Thyroid gland (tissue), 4 donors: ENCODE measurements around the gene SCAF8.

Experiments
- POLR2A ChIP-seq, 2 donors: fragments of 450-650 bp; IDR thresholded peaks; one replicate each; pipeline ENCODE4 v1.6.1; 2017; ENCODE audit warnings: antibody characterized with exemption in 2 of 2, mild to moderate bottlenecking in 2 of 2, moderate library complexity in 1 of 2
- TF ChIP-seq, protein P1 (sequence below), 6 experiments: fragments of 200-600 bp in 3 of 6; fragments of 450-650 bp in 3 of 6; sonication (generic) in 3 of 6; IDR thresholded peaks; one replicate each; pipeline ENCODE4 v1.5.1; 2016 to 2019; ENCODE audit warnings: antibody characterized with exemption in 6 of 6, mild to moderate bottlenecking in 2 of 6, inconsistent platforms in 1 of 6, moderate library complexity in 1 of 6

DNA sequence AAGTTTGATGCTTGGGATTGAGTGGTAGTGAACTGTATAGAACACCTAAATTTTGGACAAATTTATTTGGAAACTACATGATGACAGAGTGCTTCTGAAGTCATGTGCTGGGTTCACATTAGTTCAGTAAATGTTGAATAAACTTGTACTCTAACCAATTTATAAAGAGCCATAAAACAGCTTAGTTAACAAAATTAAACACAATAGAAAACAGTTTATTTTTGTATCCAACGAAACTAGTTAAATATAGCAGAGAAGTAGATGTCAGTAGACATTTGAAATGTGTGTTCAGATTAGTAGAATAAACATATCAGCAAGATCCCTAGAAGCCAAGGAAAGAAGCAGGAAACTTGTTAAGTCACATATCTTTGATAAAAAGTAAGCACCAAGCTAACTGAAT is 32.1 kb downstream of the SCAF8 start:
- TF ChIP-seq, protein P1, sequence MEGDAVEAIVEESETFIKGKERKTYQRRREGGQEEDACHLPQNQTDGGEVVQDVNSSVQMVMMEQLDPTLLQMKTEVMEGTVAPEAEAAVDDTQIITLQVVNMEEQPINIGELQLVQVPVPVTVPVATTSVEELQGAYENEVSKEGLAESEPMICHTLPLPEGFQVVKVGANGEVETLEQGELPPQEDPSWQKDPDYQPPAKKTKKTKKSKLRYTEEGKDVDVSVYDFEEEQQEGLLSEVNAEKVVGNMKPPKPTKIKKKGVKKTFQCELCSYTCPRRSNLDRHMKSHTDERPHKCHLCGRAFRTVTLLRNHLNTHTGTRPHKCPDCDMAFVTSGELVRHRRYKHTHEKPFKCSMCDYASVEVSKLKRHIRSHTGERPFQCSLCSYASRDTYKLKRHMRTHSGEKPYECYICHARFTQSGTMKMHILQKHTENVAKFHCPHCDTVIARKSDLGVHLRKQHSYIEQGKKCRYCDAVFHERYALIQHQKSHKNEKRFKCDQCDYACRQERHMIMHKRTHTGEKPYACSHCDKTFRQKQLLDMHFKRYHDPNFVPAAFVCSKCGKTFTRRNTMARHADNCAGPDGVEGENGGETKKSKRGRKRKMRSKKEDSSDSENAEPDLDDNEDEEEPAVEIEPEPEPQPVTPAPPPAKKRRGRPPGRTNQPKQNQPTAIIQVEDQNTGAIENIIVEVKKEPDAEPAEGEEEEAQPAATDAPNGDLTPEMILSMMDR (IDR thresholded peaks at IDR 0.05) = no peak
- TF ChIP-seq POLR2A (IDR thresholded peaks at IDR 0.05) = no peak
